ENCODE results near the gene POU2F2. TPM values are rescaled to one million over a fixed set of nuclear protein-coding genes. Genes with fewer than 3 reads are reported as not detected.

The POU2F2 gene
- total RNA-seq, 1 experiment from 2014 or later = 6.0 TPM

DNA sequence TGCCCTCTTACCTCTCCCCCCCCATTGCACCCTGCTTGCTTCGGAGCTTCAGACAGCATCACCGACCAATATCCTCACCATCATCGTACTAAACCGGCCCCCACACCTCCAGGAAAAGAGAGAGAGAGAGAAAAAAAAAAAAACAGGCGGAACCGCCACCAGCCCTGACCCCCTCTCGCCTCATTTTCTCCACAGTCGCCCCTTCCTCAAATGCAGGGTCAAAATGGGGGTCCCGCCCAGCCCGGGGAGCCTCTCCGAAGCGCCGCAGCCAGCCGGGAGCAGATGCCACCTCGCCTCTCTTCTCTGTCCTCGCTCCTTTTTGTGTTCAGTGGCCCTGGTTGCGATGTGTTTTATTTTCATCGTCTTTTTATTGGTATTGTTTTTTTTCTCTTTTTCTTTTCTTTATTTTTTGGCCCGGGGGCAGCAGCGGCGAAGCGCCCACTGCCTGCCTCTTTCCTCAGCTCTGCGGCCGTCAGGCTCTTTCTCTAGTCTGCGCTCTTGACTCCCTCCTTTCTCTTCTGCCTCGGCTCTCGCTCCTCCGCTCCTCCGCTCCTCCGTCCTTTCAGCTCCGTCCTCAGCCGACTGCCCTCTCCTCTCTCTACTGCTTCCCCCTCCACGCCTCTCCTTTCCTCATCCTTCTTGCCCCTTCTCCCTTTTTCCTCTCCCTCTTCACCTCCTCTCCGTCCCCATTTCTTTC lies 43.9 kb upstream of the POU2F2 start:
- POLR2A ChIA-PET = interaction anchor here (1.1 kb wide), 2 partner anchors 43 to 62 kb away, joined by 3 to 6 read pairs; no protein-coding TSS in a partner anchor
- CTCF ChIA-PET = interaction anchor here (0.6 to 3.2 kb wide), 35 partner anchors 9 to 423 kb away, joined by 3 to 50 read pairs (median 5); partner anchors contain the start of genes ERF, GSK3A, POU2F2 and RABAC1
- DNase-seq (ENCODE audit: low spot score) = peak; percentile 42
- TF ChIP-seq, protein P1, sequence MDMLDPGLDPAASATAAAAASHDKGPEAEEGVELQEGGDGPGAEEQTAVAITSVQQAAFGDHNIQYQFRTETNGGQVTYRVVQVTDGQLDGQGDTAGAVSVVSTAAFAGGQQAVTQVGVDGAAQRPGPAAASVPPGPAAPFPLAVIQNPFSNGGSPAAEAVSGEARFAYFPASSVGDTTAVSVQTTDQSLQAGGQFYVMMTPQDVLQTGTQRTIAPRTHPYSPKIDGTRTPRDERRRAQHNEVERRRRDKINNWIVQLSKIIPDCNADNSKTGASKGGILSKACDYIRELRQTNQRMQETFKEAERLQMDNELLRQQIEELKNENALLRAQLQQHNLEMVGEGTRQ (CRISPR knock-in tag; IDR thresholded peaks at IDR 0.05) = no peak
- peak; percentile 53; the same call in 1 of the 2 replicates for TF ChIP-seq ZNF263 (CRISPR knock-in tag; IDR thresholded peaks at IDR 0.05; ENCODE audit: low read depth)
- H3K4me3 Mint-ChIP-seq = peak overlapping the region; percentile 79
- H3K4me1 Mint-ChIP-seq = peaks cover 18% of the 10 kb centered on the region
- H3K27ac Mint-ChIP-seq = no peak overlapping the region
- H3K27me3 Mint-ChIP-seq (ENCODE audit: low read depth) = peaks cover 38% of the 10 kb centered on the region
- H3K9me3 Mint-ChIP-seq = no peaks in the 10 kb centered on the region
- peak; percentile 27 for ATAC-seq
- no peaks in the 10 kb centered on the region for H3K36me3 Mint-ChIP-seq

DNA sequence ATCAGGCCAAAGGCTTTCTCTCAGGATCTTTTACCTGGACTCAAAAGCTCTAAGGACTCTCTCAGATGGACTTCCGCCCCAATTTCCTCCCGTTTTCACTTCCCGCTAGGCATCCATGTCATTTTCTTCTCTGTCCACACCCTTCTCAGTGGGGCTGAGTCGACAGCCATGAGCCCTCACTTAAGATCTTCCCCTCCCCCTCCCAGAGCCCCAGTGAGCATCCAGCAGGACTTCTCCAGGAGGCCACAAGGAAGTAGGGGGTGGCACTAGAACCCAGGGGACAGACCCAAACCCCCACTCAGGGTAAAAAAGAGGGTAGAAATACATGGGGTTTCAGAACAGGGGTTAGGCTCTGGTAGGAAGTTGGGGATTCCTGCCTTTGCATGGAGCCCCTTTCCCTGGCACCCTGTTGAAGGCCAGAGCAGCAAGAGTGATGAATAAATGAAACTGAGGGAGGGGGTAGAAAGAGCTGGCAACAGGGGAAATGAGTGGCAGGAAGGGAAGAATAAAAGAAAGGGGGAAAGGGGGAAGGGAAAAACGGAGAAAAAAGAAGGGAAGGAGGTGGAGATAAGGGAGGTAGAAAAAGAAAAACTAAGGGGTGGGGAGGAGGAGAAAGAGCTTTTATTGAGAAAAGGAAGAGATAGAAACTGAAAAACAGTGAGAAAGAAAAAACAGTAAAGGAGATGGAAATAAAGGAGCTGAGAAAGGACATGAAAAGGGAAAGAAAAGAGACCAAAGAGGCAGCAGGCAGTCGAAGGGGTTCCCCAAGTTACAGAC lies 42.9 kb upstream of the POU2F2 start:
- DNase-seq (ENCODE audit: low spot score) = no peak
- Mint-ChIP-seq H3K4me1 (peaks cover 18% of the 10 kb centered on the region), H3K4me3 (peak overlapping the region; percentile 79), H3K36me3 (no peaks in the 10 kb centered on the region), H3K27ac (no peak overlapping the region), H3K27me3 (ENCODE audit: low read depth) (peaks cover 38% of the 10 kb centered on the region), H3K9me3 (no peaks in the 10 kb centered on the region)
- ATAC-seq = no peak
- TF ChIP-seq, protein P2, sequence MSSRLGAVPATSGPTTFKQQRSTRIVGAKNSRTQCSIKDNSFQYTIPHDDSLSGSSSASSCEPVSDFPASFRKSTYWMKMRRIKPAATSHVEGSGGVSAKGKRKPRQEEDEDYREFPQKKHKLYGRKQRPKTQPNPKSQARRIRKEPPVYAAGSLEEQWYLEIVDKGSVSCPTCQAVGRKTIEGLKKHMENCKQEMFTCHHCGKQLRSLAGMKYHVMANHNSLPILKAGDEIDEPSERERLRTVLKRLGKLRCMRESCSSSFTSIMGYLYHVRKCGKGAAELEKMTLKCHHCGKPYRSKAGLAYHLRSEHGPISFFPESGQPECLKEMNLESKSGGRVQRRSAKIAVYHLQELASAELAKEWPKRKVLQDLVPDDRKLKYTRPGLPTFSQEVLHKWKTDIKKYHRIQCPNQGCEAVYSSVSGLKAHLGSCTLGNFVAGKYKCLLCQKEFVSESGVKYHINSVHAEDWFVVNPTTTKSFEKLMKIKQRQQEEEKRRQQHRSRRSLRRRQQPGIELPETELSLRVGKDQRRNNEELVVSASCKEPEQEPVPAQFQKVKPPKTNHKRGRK (CRISPR knock-in tag; IDR thresholded peaks at IDR 0.05; ENCODE audit: borderline replicate concordance) = peak; percentile 24; the same call in 1 of the 2 replicates
- TF ChIP-seq, protein P3, sequence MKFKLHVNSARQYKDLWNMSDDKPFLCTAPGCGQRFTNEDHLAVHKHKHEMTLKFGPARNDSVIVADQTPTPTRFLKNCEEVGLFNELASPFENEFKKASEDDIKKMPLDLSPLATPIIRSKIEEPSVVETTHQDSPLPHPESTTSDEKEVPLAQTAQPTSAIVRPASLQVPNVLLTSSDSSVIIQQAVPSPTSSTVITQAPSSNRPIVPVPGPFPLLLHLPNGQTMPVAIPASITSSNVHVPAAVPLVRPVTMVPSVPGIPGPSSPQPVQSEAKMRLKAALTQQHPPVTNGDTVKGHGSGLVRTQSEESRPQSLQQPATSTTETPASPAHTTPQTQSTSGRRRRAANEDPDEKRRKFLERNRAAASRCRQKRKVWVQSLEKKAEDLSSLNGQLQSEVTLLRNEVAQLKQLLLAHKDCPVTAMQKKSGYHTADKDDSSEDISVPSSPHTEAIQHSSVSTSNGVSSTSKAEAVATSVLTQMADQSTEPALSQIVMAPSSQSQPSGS (CRISPR knock-in tag; IDR thresholded peaks at IDR 0.05; ENCODE audit: borderline replicate concordance, low read depth) = no peak
- POLR2A ChIA-PET = no interaction called here
- CTCF ChIA-PET = interaction anchor here (0.6 to 3.2 kb wide), 16 partner anchors 10 to 163 kb away, joined by 3 to 50 read pairs (median 8); partner anchors contain the start of genes GSK3A and POU2F2

DNA sequence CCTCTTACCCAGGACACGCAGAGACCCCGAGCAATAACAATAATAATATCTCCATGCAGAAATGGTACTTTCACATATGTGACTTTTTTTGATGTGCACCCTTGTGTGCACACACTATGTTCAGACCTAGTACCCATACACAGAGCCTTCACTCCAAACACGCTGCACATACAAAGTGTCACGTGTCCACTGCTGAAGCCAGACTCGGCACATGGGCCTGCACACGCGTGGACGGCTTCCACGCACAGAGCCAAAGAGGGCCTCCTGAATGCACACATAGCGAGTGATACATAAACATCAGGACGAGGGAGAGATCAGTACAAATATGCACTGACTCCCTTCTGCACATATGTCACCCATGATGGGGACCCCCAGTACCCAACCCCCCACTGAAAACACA lies 41.9 kb upstream of the POU2F2 start:
- Mint-ChIP-seq H3K4me3 (no peak overlapping the region), H3K27ac (no peak overlapping the region)
- CTCF ChIA-PET = interaction anchor here (1.0 to 3.2 kb wide), 2 partner anchors 19 to 82 kb away, joined by 3 to 11 read pairs; no protein-coding TSS in a partner anchor

DNA sequence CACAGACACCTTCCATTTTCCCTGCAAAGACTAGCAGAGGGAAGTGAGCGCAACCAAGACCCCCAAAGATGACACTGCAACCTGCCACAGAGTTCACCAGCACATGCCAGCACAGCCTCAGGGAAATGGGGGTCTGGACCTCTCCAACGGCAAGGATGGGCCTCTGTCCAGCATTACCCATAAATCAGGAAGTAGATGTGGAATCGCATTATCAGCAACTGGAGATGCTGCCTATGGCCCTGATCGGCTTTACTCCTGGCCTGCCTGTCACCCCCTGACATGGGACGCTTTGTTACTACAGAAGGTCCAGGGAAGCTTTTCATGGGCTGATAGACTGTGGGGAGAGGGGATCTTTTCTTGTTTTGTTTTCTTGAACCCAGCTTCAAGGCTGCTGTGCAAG lies 41.4 kb upstream of the POU2F2 start:
- Mint-ChIP-seq H3K4me1 (peaks cover 18% of the 10 kb centered on the region), H3K27me3 (ENCODE audit: low read depth) (peaks cover 38% of the 10 kb centered on the region), H3K36me3 (no peaks in the 10 kb centered on the region), H3K4me3 (no peak overlapping the region), H3K27ac (no peak overlapping the region), H3K9me3 (no peaks in the 10 kb centered on the region)
- ATAC-seq (no peak), DNase-seq (ENCODE audit: low spot score) (no peak)
- CTCF ChIA-PET = no interaction called here
- POLR2A ChIA-PET = no interaction called here
- no peak for TF ChIP-seq CREB1 (CRISPR knock-in tag; IDR thresholded peaks at IDR 0.05)
- no peak for TF ChIP-seq NR3C1 (CRISPR knock-in tag; conservative IDR thresholded peaks at IDR 0.05; ENCODE audit: low read depth)
- TF ChIP-seq FOXK1 (CRISPR knock-in tag; IDR thresholded peaks at IDR 0.05) = no peak
- TF ChIP-seq, protein P4, sequence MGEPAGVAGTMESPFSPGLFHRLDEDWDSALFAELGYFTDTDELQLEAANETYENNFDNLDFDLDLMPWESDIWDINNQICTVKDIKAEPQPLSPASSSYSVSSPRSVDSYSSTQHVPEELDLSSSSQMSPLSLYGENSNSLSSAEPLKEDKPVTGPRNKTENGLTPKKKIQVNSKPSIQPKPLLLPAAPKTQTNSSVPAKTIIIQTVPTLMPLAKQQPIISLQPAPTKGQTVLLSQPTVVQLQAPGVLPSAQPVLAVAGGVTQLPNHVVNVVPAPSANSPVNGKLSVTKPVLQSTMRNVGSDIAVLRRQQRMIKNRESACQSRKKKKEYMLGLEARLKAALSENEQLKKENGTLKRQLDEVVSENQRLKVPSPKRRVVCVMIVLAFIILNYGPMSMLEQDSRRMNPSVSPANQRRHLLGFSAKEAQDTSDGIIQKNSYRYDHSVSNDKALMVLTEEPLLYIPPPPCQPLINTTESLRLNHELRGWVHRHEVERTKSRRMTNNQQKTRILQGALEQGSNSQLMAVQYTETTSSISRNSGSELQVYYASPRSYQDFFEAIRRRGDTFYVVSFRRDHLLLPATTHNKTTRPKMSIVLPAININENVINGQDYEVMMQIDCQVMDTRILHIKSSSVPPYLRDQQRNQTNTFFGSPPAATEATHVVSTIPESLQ (CRISPR knock-in tag; IDR thresholded peaks at IDR 0.05) = no peak
- TF ChIP-seq, protein P5, sequence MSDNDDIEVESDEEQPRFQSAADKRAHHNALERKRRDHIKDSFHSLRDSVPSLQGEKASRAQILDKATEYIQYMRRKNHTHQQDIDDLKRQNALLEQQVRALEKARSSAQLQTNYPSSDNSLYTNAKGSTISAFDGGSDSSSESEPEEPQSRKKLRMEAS (CRISPR knock-in tag; IDR thresholded peaks at IDR 0.05) = no peak
- TF ChIP-seq ZNF219 (CRISPR knock-in tag; IDR thresholded peaks at IDR 0.05; ENCODE audit: borderline replicate concordance) = no peak
- TF ChIP-seq, protein P6, sequence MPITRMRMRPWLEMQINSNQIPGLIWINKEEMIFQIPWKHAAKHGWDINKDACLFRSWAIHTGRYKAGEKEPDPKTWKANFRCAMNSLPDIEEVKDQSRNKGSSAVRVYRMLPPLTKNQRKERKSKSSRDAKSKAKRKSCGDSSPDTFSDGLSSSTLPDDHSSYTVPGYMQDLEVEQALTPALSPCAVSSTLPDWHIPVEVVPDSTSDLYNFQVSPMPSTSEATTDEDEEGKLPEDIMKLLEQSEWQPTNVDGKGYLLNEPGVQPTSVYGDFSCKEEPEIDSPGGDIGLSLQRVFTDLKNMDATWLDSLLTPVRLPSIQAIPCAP (CRISPR knock-in tag; IDR thresholded peaks at IDR 0.05) = no peak

More for the DNA sequence above, 41.9 kb upstream of the POU2F2 start:
- TF ChIP-seq ZNF423 (CRISPR knock-in tag; IDR thresholded peaks at IDR 0.05) = no peak
- TF ChIP-seq NFE2L1 (CRISPR knock-in tag; IDR thresholded peaks at IDR 0.05) = no peak
- no peak for TF ChIP-seq GRHL2 (CRISPR knock-in tag; IDR thresholded peaks at IDR 0.05; ENCODE audit: insufficient replicate concordance, severe bottlenecking)
- TF ChIP-seq, protein P1 (CRISPR knock-in tag; IDR thresholded peaks at IDR 0.05) = no peak
- TF ChIP-seq, protein P5 (CRISPR knock-in tag; IDR thresholded peaks at IDR 0.05) = no peak
- no peak for TF ChIP-seq PRRX2 (CRISPR knock-in tag; IDR thresholded peaks at IDR 0.05)
- TF ChIP-seq CREB1 (CRISPR knock-in tag; IDR thresholded peaks at IDR 0.05) = no peak
- no peak for TF ChIP-seq RELA (CRISPR knock-in tag; IDR thresholded peaks at IDR 0.05; ENCODE audit: borderline replicate concordance)
- TF ChIP-seq ZBTB21 (CRISPR knock-in tag; IDR thresholded peaks at IDR 0.05; ENCODE audit: borderline replicate concordance) = no peak
- no peak for TF ChIP-seq SMAD4 (CRISPR knock-in tag; IDR thresholded peaks at IDR 0.05)
- POLR2A ChIA-PET = no interaction called here
- H3K27me3 Mint-ChIP-seq (ENCODE audit: low read depth) = peaks cover 38% of the 10 kb centered on the region
- peaks cover 18% of the 10 kb centered on the region for H3K4me1 Mint-ChIP-seq
- ATAC-seq (no peak), DNase-seq (ENCODE audit: low spot score) (no peak)
- no peaks in the 10 kb centered on the region for H3K9me3 Mint-ChIP-seq
- H3K36me3 Mint-ChIP-seq = no peaks in the 10 kb centered on the region

Data from WTC11 (cell line).